ENCODE measurements around the gene MRPS26.
A peak's percentile ranks its signal among the peaks of the same experiment; 100 is the strongest.

The MRPS26 gene

GRCh38 chr20:3077618-3078134, 31.8 kb downstream of the MRPS26 start:
- DNase-seq, result no peak

DNA sequence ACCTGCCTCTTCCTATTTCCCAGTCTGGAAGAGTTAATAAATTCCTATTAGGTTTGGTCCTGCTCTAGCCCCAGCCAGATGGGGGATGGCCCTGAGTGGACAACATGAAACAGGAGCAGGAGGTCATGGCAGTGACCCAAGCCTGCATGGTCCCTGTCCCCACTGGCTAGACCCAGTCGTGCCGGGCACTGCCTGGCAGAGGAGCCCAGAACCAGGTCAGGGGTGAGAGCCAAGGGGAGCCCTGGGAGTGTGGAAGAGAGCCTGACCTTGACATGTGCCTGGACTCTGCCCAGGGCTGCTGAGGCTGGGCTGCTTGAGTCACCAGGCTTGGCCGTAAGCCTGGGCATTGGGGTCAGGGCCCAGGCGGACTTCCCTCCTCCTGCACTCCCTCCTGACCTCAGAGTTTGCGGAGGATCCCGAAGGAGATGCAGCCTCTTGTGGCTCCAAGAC, 35.1 kb downstream of the MRPS26 start:
- no peak for DNase-seq

DNA sequence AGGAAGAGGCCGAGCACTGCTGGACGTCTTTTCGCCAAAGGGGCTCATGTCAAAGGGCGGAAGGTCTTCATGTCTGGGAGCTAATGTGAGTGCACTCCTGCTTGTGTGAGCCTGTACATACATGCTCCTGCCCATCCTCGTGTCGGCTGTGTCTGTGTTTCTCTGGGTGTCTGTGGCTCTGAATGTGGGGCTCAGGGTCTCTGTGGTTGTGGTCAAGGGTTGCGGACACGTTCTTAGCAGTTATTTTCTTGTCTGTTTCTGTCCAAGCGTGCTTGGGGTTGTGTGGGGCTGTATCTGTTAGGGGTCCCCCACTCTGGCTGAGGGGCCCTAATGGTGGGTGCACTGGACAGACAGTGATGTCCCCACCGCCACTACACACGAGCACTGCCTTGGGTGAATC, 35.8 kb downstream of the MRPS26 start:
- DNase-seq, result no peak

DNA sequence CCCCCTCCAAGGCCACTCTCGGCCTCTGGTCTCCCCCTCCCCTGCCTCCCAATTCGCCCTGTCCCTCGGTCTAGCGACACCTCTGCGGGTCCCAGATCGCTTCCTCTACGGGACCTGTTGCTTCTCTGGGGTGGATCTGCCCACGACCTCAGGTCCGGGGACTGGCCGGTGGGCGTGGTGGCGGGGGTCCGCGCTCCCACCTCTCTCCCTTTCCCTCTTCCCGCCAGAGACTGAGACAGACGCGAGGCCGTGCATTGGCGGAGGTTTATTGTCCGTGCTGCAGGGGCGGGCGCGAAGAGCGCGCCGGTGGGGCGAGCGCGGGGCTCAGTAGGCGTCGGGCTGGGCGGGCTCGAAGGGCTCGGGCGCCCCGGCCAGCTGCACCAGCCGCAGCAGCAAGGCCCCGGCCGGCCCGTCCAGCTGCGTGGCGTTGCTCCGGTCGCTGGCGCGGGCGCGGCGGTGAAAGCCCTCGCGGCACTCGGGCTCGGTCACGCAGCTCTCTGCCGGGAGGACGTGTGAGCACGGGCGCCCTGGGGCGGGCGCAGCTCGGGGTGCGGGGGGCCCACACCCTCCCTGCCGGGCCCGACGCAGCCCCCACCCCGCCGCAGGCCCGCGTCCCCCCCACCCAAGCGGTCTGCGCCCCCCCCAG, 36.6 kb downstream of the MRPS26 start:
- peak; percentile 13 for DNase-seq

DNA sequence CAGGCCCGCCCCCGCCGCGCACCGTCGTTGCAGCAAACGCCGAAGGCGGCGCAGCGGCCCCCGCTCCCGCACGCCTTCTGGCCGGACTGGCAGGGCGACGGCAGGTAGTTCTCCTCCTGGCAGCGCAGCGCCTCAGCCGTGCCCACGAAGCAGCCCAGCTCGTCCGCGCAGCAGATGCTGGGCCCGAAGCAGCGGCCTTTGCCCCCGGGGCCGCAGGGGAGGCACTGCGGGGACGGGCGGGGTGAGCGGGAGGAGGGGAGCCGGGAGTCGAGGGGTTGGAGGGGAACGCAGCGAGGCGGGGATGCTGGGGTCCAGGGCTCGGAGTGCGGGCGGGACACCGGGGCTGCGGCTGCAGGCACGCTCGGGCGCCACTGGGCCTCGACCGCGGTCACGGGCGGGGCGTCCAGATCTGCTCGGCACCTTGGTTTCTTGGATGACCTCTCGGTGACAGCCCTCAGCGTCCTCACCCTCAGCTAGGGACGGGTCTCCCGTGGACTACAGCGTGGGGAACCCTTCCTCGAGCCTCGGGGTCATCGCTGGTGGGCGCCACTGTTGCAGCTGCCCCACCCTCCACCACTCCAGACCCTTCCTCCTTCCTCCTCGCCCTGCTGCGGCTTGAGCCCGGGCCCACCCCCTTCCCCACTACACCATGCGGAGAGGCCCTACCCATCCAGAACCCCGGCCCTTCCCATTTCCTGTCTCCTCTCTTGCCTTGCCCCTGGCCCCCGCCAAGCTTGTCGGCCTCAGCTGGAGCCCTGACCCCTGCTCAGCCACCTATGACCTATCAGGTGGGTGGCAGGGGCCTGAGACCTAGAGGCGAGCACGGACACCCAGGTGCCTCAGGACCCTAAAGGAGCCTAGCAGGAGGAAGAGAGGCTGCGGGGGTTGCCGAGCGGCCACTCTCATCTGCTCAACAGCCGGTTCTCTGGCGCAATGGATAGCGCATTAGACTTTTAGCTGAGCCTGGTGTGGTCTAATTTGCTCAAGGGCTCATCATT, 37.4 kb downstream of the MRPS26 start:
- no peak for DNase-seq

- no peak for DNase-seq
Measured at GRCh38 chr20:3084283-3084985, 38.6 kb downstream of the MRPS26 start, which contains the start of gene AVP. TSS of gene AVP (minus strand) at chr20:3084724. CDS start at chr20:3084674, 50 bp downstream.

GRCh38 chr20:3084986-3085360, 39.1 kb downstream of the MRPS26 start:
- no peak for DNase-seq

DNA sequence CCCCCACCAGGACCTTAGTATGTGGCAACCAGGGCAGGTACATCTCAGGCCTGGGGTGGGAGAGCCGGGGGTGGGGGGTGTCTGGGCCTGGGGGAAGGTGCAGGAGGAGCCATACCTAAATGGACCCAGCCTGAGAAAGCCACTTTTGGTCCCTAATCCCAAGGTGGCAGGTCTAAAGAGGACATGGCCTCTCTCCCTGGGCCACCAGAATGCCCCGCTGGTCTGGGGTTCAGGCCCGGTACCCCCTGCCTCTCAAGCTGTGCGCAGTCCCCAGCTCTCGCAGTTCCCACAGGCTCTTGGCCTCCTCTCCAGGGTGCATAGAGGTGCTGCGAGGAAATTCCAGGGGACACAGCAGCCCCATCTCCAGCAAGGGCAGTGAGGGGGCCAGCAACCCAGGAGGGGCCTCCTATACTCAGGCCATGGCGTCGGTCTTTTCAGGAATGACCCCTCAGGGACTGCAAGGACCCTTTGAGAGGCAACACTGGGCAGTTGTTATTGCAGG, 39.8 kb downstream of the MRPS26 start:
- no peak for DNase-seq

DNA sequence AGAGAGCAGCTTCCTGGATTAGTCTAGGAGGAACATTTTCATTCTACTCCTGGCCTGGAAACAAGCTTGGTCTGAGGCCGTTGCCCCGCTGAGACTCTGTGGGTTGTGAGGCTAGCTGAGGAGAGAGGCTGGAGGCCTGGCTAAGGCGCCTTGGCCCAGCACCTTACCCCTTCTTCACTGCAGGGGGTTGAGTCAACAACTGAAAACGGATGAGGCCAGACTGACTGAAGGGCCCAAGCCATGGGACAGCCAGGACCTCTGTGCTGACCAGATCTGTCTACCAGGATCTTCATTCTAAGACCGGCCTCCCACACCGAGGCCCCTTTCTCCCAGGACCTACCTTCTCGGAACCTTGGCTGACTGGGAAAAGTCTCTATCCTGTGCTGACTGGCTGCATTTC, 42.2 kb downstream of the MRPS26 start:
- no peak for DNase-seq

DNA sequence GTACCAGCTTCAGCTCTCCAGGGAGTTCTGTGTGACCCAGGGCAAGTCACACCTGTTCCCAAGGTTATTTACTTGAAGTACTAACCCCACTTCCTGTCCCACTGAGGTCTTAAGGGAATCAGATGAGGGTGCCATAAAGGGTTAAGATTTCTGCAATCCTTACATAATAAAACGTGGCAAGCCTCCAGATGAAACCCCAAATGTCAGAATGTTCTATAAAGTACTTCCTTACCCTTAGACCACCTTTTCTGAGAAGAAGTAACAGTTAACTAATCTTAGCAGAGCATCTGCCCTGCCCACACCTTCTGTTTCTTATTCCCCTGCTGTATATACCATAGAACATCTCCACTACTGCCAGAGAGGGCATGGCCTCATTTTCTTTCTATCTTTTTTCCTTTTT, 44.7 kb downstream of the MRPS26 start:
- DNase-seq, result no peak

DNA sequence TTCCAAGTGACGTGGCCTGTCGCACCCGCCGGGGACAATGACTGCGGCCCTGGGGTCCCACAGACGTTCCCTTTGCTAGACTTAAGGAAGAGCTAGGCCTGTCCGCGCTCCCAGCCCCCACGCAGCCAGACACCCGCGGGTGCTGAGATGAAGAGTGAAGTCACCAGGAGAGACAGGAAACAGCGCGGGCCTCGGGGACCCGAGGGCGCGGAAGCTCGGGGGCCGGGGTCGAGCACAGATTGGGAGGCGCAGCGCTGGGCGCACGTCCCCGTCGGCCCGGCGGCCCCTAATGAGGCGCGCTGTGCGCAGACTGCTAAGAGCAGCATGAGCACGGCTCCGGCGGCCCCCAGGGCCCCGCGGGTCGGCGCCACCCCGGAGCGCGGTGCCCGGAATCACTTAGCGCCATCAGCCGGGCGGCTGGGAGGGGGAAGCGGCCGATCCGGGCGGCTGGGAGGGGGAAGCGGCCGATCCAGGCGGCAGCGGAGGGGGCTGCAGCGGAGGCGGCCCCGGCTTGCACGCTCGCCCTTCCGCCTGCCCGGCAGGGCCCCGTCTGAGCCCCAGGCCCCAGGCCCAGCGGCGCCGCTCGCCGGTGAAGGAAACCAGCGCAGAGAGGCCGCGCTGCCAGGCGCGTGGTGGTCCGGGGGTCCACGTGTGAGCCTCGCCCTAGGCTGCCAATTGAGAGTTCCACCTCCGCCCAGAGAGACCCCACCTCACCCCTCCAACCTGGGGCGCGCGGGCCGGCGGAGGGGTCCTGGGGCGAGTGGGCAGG, 46.9 kb downstream of the MRPS26 start:
- peak; percentile 73 for DNase-seq

DNA sequence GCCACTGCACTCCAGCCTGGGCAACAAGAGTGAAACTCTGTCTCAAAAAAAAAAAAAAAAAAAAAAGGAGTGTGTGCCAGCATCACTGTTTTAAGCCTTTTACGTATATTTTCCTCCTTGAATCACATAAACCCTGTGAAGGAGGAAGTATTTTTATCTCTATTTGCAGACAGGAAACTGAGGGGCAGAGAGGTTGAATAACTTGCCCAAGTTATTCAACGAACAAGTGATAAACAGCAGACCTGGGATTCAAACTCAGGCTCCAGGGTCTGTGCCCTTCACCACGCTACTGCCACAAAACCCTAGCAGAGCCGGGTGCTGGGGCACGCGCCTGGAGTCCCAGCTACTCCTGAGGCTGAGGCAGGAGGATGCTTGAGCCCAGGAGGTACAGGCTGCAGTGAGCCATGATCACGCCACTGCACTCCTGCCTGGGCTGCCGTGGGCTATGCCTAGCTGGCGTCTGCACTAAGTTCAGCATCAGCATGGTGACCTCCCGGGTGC, 48.1 kb downstream of the MRPS26 start:
- DNase-seq, result peak; percentile 51

DNA sequence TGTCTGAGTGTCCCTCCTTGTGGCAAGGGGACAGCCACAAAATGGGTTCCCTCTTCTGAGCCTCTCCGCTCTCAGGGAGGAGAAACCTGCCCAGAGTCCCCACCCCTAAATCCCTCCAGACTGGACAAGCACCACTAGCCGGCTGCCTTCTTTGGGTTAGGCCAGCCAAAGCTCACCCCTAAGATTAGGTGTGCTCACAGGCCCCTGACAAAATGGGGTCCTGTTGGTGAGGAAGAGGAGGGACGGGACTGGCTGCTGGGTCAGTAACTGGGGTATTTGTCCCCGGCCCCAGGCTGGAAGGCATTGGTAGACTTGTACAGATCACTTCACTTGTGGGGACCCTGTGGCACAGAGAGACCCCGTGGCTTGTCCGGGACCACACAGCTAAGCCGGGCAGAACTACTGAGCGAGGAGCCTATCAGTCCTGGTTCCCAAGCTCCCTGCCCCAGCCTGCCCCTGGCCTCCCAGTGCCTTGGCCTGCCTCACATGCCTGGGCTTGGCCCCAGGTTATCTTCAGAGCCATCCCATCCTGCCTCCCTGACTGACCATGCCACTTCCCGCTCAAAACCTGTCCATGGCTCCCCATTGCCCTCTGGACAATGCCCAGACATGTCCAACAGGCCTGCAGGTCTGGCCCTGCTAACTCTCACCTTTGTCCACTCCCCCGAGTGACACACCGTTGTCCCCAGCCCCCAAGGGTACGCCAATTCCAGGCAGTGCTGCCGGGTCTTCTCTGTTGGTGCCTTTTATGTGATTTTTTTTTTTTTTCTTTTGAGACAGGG, 49.2 kb downstream of the MRPS26 start:
- no peak for DNase-seq
